SK-N-SH (cell line): ENCODE data around the gene PDGFA. TPM values are rescaled to one million over a fixed set of nuclear protein-coding genes. Genes with fewer than 3 reads are reported as not detected.

Experiments used
- CTCF ChIA-PET: fragments of 300-600, 350-600 bp; formaldehyde crosslinking; extraction: SDS; loops from one replicate; lab custom pipeline; 2021; lab: Yijun Ruan, JAX
- POLR2A ChIA-PET: fragments of 350-600 bp; sonication (Branson Sonifier 250); formaldehyde crosslinking; extraction: SDS; loops from one replicate; lab custom pipeline; 2020; ENCODE audit warnings: antibody characterized with exemption, inconsistent platforms; lab: Yijun Ruan, JAX
- DNase-seq: peaks from one replicate; pipeline ENCODE4 v3.0.0; 2012
- H2AFZ ChIP-seq: fragments of 200-600 bp; sonication (generic); 2 replicates; pipeline ENCODE4 v1.8.1; 2016; ENCODE audit warnings: antibody characterized with exemption, mild to moderate bottlenecking, low read depth
- H3F3A ChIP-seq: fragments of 200-600 bp; sonication (generic); replicated peaks from 2 replicates; pipeline ENCODE3; 2016; ENCODE audit warnings: antibody characterized with exemption, mild to moderate bottlenecking; ENCODE audit not compliant: insufficient read depth
- H3K27ac ChIP-seq, 2 experiments: fragments of 200-500 bp in 1 of 2; fragments of 200-600 bp in 1 of 2; sonication (Bioruptor generic) in 1 of 2; sonication (generic), shearing (Covaris generic) in 1 of 2; 2 replicates each; pipeline versions ENCODE4 v1.5.1 to v1.6.1; 2014 to 2016; ENCODE audit warnings: low read depth in 2 of 2, inconsistent platforms in 1 of 2, low read length in 1 of 2, mild to moderate bottlenecking in 1 of 2, mixed read lengths in 1 of 2
- H3K27me3 ChIP-seq: fragments of 200-600 bp; sonication (generic), shearing (Covaris generic); 2 replicates; pipeline ENCODE4 v1.6.1; 2016; ENCODE audit warnings: mixed run types; ENCODE audit not compliant: insufficient read depth
- H3K36me3 ChIP-seq, 2 experiments: fragments of 200-500 bp in 1 of 2; fragments of 200-600 bp in 1 of 2; sonication (Bioruptor generic) in 1 of 2; sonication (generic) in 1 of 2; replicated peaks in 1 of 2; 2 replicates each; pipeline versions ENCODE3 to v1.5.1; 2014 to 2016; ENCODE audit warnings: low read length in 1 of 2, mild to moderate bottlenecking in 1 of 2; ENCODE audit not compliant: insufficient read depth in 2 of 2, control insufficient read depth in 1 of 2
- H3K4me1 ChIP-seq, 2 experiments: fragments of 200-500 bp in 1 of 2; fragments of 200-600 bp in 1 of 2; sonication (Bioruptor generic) in 1 of 2; sonication (generic), shearing (Covaris generic) in 1 of 2; 2 replicates each; pipeline versions ENCODE4 v1.5.1 to v1.6.1; 2014 to 2016; ENCODE audit warnings: low read depth in 1 of 2, low read length in 1 of 2, mixed run types in 1 of 2; ENCODE audit not compliant: insufficient read depth in 2 of 2, control insufficient read depth in 1 of 2
- H3K4me2 ChIP-seq: fragments of 200-600 bp; sonication (generic), shearing (Covaris generic); 2 replicates; pipeline ENCODE4 v1.6.1; 2017; ENCODE audit warnings: mixed run types
- H3K4me3 ChIP-seq, 2 experiments: fragments of 200-500 bp in 1 of 2; fragments of 200-600 bp in 1 of 2; sonication (Bioruptor generic) in 1 of 2; sonication (generic), shearing (Covaris generic) in 1 of 2; 2 replicates each; pipeline versions ENCODE4 v1.5.1 to v1.8.1; 2014 to 2016; ENCODE audit warnings: low read depth in 2 of 2, inconsistent platforms in 1 of 2, low read length in 1 of 2, mild to moderate bottlenecking in 1 of 2, mixed read lengths in 1 of 2, moderate library complexity in 1 of 2
- H3K79me2 ChIP-seq: fragments of 200-600 bp; sonication (generic); 2 replicates; pipeline ENCODE4 v1.8.1; 2017; ENCODE audit warnings: mild to moderate bottlenecking; ENCODE audit not compliant: insufficient read depth
- H3K9ac ChIP-seq: fragments of 200-600 bp; sonication (generic); 2 replicates; pipeline ENCODE4 v1.6.1; 2017; ENCODE audit warnings: mixed run types
- H3K9me2 ChIP-seq: fragments of 200-600 bp; sonication (generic); 2 replicates; pipeline ENCODE4 v1.6.1; 2017; ENCODE audit warnings: mixed run types
- H3K9me3 ChIP-seq: fragments of 200-600 bp; sonication (generic); 2 replicates; pipeline ENCODE4 v1.6.1; 2017; ENCODE audit warnings: mixed run types, mild to moderate bottlenecking, moderate library complexity
- H4K20me1 ChIP-seq: fragments of 200-600 bp; sonication (generic); 2 replicates; pipeline ENCODE4 v1.6.1; 2017; ENCODE audit warnings: mild to moderate bottlenecking, mixed run types; ENCODE audit not compliant: insufficient read depth
- ELF1 ChIP-seq: IDR thresholded peaks from 2 replicates; pipeline ENCODE4 v1.4.0; 2012
- EP300 ChIP-seq, 2 experiments: IDR thresholded peaks; 2 replicates each; pipeline versions ENCODE4 v1.4.0 to v1.6.1; 2012; ENCODE audit warnings: borderline replicate concordance in 1 of 2, low read depth in 1 of 2, low read length in 1 of 2
- FOXJ3 ChIP-seq: sonication (generic); formaldehyde crosslinking; IDR thresholded peaks from 2 replicates; pipeline ENCODE4 v1.5.1; 2020; ENCODE audit warnings: mild to moderate bottlenecking, missing genetic modification reagents
- JUND ChIP-seq: IDR thresholded peaks from 2 replicates; pipeline ENCODE4 v1.4.0; 2012
- MEF2A ChIP-seq: IDR thresholded peaks from 2 replicates; pipeline ENCODE4 v1.4.0; 2012; ENCODE audit warnings: low read depth, borderline replicate concordance
- NFIC ChIP-seq: IDR thresholded peaks from 2 replicates; pipeline ENCODE4 v1.4.0; 2012; ENCODE audit warnings: borderline replicate concordance
- NRF1 ChIP-seq: IDR thresholded peaks from 2 replicates; pipeline ENCODE4 v1.6.1; 2012; ENCODE audit warnings: low read depth, mild to moderate bottlenecking, low read length
- RCOR1 ChIP-seq: fragments of 150-350 bp; IDR thresholded peaks from 2 replicates; pipeline ENCODE4 v1.6.1; 2017; ENCODE audit warnings: antibody characterized with exemption, low read length
- RFX5 ChIP-seq: IDR thresholded peaks from 2 replicates; pipeline ENCODE4 v1.6.1; 2012; ENCODE audit warnings: mild to moderate bottlenecking, improper control_type of control experiment, low read length
- RXRA ChIP-seq: IDR thresholded peaks from 2 replicates; pipeline ENCODE4 v1.4.0; 2012; ENCODE audit warnings: low read depth, mild to moderate bottlenecking, borderline replicate concordance
- SMC3 ChIP-seq: IDR thresholded peaks from 2 replicates; pipeline ENCODE4 v1.6.1; 2012; ENCODE audit warnings: low read depth, low read length, improper control_type of control experiment
- TAF1 ChIP-seq: IDR thresholded peaks from 2 replicates; pipeline ENCODE4 v1.6.1; 2012; ENCODE audit warnings: low read depth, mild to moderate bottlenecking, low read length, moderate library complexity, borderline replicate concordance
- TEAD4 ChIP-seq: IDR thresholded peaks from 2 replicates; pipeline ENCODE4 v1.4.0; 2012; ENCODE audit warnings: mild to moderate bottlenecking, borderline replicate concordance; ENCODE audit not compliant: insufficient read depth
- WGBS: methylation state at CpG from one replicate; pipeline ENCODE4 v1.1.6; 2017; ENCODE audit warnings: low lambda C conversion rate; 5-methylcytosine and 5-hydroxymethylcytosine counted together
- polyA plus RNA-seq, 3 experiments: library from polyadenylated mRNA; depleted of rRNA; stranded (reverse); fragments of >200 nt; gene quantifications; 2 replicates each; pipeline ENCODE4 v1.2.3, GENCODE V29; 2012
- TF ChIP-seq, protein P1 (sequence below): IDR thresholded peaks from 2 replicates; pipeline ENCODE4 v1.6.1; 2012; ENCODE audit warnings: mild to moderate bottlenecking, low read depth, low read length, moderate library complexity
- TF ChIP-seq, protein P2 (sequence below): fragments of 200-600 bp; sonication (generic); IDR thresholded peaks from 2 replicates; pipeline ENCODE4 v1.6.1; 2017; ENCODE audit warnings: antibody characterized with exemption, mild to moderate bottlenecking, moderate library complexity
- TF ChIP-seq, protein P3 (sequence below): fragments of 150-350 bp; IDR thresholded peaks from 2 replicates; pipeline ENCODE4 v1.6.1; 2016; ENCODE audit warnings: mild to moderate bottlenecking, low read depth, low read length
- TF ChIP-seq, protein P4 (sequence below): fragments of 150-350 bp; IDR thresholded peaks from 2 replicates; pipeline ENCODE4 v1.6.1; 2017; ENCODE audit warnings: antibody characterized with exemption, low read length, low read depth, borderline replicate concordance

The PDGFA gene
- polyA plus RNA-seq, 1 of the 3 experiments (the other 2 are of a cell fraction) = 18.9 TPM

DNA sequence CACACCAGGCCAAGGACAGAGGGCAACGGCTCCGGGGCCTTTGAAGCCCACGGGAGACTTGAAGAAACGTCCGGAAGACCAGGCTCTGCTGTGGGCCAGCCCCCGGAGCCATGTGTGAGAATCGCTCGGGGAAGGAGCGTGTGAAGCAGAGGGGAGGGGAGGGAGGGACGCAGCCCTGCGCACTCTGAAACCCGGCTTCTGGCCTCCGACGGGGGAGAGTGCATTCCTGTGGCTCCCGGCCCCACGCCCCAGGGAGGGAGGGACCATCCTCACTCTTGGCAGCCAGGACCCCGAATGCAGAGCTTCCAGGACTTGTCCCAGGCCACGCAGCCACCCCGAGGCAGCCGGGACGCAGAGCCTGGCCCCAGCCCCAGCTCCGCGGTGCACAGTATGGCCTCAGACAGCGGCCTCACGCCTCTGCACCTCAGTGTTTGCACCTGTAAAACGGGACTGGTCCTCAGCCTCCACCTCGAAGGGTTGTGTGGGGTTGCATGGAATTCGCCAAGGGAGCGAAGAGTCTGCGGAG lies 67.4 kb downstream of the PDGFA start (continued):
- TF ChIP-seq, protein P1, sequence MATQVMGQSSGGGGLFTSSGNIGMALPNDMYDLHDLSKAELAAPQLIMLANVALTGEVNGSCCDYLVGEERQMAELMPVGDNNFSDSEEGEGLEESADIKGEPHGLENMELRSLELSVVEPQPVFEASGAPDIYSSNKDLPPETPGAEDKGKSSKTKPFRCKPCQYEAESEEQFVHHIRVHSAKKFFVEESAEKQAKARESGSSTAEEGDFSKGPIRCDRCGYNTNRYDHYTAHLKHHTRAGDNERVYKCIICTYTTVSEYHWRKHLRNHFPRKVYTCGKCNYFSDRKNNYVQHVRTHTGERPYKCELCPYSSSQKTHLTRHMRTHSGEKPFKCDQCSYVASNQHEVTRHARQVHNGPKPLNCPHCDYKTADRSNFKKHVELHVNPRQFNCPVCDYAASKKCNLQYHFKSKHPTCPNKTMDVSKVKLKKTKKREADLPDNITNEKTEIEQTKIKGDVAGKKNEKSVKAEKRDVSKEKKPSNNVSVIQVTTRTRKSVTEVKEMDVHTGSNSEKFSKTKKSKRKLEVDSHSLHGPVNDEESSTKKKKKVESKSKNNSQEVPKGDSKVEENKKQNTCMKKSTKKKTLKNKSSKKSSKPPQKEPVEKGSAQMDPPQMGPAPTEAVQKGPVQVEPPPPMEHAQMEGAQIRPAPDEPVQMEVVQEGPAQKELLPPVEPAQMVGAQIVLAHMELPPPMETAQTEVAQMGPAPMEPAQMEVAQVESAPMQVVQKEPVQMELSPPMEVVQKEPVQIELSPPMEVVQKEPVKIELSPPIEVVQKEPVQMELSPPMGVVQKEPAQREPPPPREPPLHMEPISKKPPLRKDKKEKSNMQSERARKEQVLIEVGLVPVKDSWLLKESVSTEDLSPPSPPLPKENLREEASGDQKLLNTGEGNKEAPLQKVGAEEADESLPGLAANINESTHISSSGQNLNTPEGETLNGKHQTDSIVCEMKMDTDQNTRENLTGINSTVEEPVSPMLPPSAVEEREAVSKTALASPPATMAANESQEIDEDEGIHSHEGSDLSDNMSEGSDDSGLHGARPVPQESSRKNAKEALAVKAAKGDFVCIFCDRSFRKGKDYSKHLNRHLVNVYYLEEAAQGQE = no peak
- TF ChIP-seq NFIC (no peak), EP300 (IDR thresholded peaks at IDR 0.05; ENCODE audit: borderline replicate concordance in 1 of 2, low read depth in 1 of 2, low read length in 1 of 2) (no peak), FOXJ3 (CRISPR knock-in tag) (no peak), RFX5 (no peak), ELF1 (no peak), JUND (no peak), NRF1 (no peak), TEAD4 (no peak), MEF2A (no peak)
- TF ChIP-seq, protein P2, sequence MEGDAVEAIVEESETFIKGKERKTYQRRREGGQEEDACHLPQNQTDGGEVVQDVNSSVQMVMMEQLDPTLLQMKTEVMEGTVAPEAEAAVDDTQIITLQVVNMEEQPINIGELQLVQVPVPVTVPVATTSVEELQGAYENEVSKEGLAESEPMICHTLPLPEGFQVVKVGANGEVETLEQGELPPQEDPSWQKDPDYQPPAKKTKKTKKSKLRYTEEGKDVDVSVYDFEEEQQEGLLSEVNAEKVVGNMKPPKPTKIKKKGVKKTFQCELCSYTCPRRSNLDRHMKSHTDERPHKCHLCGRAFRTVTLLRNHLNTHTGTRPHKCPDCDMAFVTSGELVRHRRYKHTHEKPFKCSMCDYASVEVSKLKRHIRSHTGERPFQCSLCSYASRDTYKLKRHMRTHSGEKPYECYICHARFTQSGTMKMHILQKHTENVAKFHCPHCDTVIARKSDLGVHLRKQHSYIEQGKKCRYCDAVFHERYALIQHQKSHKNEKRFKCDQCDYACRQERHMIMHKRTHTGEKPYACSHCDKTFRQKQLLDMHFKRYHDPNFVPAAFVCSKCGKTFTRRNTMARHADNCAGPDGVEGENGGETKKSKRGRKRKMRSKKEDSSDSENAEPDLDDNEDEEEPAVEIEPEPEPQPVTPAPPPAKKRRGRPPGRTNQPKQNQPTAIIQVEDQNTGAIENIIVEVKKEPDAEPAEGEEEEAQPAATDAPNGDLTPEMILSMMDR = no peak
- TF ChIP-seq, protein P3, sequence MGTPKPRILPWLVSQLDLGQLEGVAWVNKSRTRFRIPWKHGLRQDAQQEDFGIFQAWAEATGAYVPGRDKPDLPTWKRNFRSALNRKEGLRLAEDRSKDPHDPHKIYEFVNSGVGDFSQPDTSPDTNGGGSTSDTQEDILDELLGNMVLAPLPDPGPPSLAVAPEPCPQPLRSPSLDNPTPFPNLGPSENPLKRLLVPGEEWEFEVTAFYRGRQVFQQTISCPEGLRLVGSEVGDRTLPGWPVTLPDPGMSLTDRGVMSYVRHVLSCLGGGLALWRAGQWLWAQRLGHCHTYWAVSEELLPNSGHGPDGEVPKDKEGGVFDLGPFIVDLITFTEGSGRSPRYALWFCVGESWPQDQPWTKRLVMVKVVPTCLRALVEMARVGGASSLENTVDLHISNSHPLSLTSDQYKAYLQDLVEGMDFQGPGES = no peak

DNA sequence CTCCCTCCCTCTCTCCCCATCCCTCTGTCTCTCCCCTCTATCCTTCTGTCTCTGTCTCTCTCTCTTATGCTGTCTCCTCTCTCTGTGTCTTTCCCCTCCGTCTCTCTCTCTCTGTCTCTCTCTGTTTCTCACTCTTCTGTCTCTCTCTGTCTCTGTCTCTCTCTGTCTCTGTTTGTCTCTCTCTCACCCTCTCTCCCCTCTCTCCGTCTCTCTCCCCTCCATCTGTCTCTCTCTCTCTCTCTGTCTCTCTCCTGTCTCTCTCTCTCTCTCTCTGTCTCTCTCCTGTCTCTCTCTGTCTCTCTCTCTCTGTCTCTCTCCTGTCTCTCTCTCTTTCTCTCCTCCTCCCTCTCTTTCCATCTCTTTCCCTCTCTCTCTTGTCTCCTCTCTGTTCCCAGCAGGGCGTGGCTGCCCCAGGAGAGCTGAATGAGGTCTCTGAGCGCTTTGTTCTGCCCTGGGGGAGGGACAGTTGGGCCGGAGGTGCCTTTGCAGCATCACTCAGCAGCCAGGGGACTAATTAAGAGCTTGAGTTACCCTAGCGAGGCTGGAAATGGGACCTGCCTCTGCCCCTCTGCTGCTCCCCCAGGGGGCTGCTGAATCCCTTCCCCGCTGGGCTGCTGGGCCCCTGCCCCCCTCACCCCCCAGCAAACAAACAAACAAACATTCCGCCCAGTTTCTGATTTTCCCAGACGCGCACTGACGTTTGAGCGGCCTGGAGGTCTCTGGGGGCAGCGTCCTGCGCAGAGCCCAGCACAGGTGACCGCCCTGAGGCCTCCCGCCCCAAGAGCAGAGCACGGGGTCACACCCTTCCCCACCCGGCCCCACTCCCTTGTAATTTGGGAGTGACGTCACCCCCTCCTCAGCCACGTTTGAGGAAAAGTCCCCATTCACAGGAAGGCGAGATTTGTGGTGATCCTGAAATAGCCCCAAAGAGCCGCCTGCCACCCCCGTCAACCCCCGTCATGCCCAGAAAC lies 68.1 kb downstream of the PDGFA start:
- DNase-seq = no peak
- no peaks in the 10 kb centered on the region for H3K79me2 ChIP-seq
- WGBS = 73% methylated on average over 24 of the region's 24 CpGs
- no peak overlapping the region for H2AFZ ChIP-seq
- CTCF ChIA-PET = no interaction called here
- H3K9me3 ChIP-seq = no peaks in the 10 kb centered on the region
- no peak overlapping the region for H3K4me3 ChIP-seq
- peaks cover 5 to 8% of the 10 kb centered on the region in 2 experiments; a peak in 2 of 4 replicates for H3K4me1 ChIP-seq
- no peaks in the 10 kb centered on the region for H3K27me3 ChIP-seq
- H3K9ac ChIP-seq = no peak overlapping the region
- H3K27ac ChIP-seq = no peak overlapping the region
- no peaks in the 10 kb centered on the region for H4K20me1 ChIP-seq
- no peak overlapping the region for H3K4me2 ChIP-seq
- H3K9me2 ChIP-seq = no peaks in the 10 kb centered on the region
- H3F3A ChIP-seq = peaks cover 3% of the 10 kb centered on the region
- POLR2A ChIA-PET = no interaction called here
- H3K36me3 ChIP-seq = no peaks in the 10 kb centered on the region
- TF ChIP-seq, protein P2 = no peak
- no peak for TF ChIP-seq SMC3
- no peak for TF ChIP-seq RFX5
- no peak for TF ChIP-seq RCOR1
- TF ChIP-seq TAF1 = no peak
- TF ChIP-seq EP300 (IDR thresholded peaks at IDR 0.05; ENCODE audit: borderline replicate concordance in 1 of 2, low read depth in 1 of 2, low read length in 1 of 2) = no peak
- TF ChIP-seq, protein P3 = no peak
- TF ChIP-seq RXRA = no peak
- TF ChIP-seq, protein P4, sequence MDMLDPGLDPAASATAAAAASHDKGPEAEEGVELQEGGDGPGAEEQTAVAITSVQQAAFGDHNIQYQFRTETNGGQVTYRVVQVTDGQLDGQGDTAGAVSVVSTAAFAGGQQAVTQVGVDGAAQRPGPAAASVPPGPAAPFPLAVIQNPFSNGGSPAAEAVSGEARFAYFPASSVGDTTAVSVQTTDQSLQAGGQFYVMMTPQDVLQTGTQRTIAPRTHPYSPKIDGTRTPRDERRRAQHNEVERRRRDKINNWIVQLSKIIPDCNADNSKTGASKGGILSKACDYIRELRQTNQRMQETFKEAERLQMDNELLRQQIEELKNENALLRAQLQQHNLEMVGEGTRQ = no peak
